ENCODE results near the gene FLNC. TPM values are rescaled to one million over a fixed set of nuclear protein-coding genes. Genes with fewer than 3 reads are reported as not detected.

Gene FLNC
- total RNA-seq, 1 donor from 2014 or later: 241 TPM

DNA sequence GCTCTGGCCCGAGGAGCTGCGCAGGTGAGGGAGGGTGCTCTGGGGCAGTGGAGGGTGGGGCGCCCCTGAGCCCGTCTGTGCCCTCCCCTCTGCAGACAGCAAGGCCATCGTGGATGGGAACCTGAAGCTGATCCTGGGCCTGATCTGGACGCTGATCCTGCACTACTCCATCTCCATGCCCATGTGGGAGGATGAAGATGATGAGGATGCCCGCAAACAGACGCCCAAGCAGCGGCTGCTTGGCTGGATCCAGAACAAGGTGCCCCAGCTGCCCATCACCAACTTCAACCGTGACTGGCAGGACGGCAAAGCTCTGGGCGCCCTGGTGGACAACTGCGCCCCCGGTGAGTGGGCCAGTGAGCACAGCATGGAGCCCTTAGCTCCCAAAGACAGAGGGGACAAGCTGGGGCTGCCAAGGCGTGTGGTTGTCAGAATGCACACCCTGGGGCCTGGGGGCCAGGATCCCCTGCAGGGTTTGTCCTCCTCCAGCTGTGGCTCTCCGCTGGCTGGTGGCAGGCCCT is 5.1 kb downstream of the FLNC start:
- TF ChIP-seq CTCF (IDR thresholded peaks at IDR 0.05; ENCODE audit: partially characterized antibody, unreplicated experiment): no peak
- DNase-seq: no peak
- peaks cover 17% of the 10 kb centered on the region for H3K27me3 Mint-ChIP-seq (ENCODE audit: unreplicated experiment)
- H3K4me3 Mint-ChIP-seq (ENCODE audit: unreplicated experiment): no peak overlapping the region
- H3K4me1 Mint-ChIP-seq (ENCODE audit: low read depth, unreplicated experiment): peaks cover 9% of the 10 kb centered on the region
- H3K27ac Mint-ChIP-seq (ENCODE audit: unreplicated experiment): no peak overlapping the region
- peaks cover 14% of the 10 kb centered on the region for H3K9me3 Mint-ChIP-seq (ENCODE audit: unreplicated experiment)
- peaks cover 10% of the 10 kb centered on the region for H3K36me3 Mint-ChIP-seq (ENCODE audit: unreplicated experiment)

DNA sequence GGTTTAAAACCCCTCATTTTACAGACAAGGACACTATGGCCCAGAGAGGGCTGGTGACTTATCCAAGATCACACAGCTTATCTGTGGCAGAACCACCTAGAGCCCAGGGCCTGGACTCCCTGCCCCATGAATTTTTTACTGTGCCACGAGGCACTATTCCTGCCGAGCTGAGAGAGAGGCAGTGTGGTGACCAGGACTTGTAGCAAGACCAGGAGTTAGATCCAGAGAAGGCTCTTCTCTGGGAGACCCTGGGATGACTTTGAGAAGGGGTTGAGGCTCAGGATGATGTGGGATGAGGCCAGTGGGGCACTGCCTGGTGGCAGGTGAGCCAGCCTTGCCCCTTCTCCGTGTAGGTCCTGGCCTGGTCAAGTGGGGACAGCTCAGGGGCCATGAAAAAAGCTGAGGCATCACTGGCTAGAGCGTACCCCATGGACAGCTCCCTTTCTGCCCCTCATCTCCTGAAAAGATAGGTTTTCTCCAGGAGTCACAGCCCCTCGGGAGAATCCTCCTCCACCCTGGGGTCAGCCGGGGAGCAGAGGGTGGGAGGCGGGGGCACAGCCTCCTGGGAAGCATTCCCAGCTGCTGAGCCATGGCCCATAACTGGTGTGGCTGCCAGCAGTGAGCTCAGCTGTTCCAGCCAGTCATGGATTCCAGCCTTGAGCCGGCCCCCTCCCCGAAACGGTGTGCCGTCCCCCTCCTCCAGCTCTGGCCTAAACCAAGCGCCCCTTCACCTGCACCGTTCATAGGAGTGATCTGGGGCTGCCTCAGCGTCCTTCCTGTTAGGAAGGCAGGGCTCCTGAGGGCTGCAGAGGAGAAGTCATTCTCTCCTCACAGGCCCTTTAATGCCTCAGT is 5.8 kb downstream of the FLNC start:
- peaks cover 10% of the 10 kb centered on the region for H3K36me3 Mint-ChIP-seq (ENCODE audit: unreplicated experiment)
- peaks cover 14% of the 10 kb centered on the region for H3K9me3 Mint-ChIP-seq (ENCODE audit: unreplicated experiment)
- no peak for DNase-seq
- H3K4me3 Mint-ChIP-seq (ENCODE audit: unreplicated experiment): no peak overlapping the region
- no peak overlapping the region for H3K27ac Mint-ChIP-seq (ENCODE audit: unreplicated experiment)
- peaks cover 9% of the 10 kb centered on the region for H3K4me1 Mint-ChIP-seq (ENCODE audit: low read depth, unreplicated experiment)
- TF ChIP-seq CTCF (IDR thresholded peaks at IDR 0.05; ENCODE audit: partially characterized antibody, unreplicated experiment): no peak
- H3K27me3 Mint-ChIP-seq (ENCODE audit: unreplicated experiment): peaks cover 17% of the 10 kb centered on the region

GRCh38 chr7:128836729-128837348 is 6.6 kb downstream of the FLNC start:
- Mint-ChIP-seq H3K36me3 (ENCODE audit: unreplicated experiment) (peaks cover 10% of the 10 kb centered on the region), H3K4me3 (ENCODE audit: unreplicated experiment) (no peak overlapping the region), H3K27ac (ENCODE audit: unreplicated experiment) (no peak overlapping the region), H3K9me3 (ENCODE audit: unreplicated experiment) (peaks cover 12% of the 10 kb centered on the region), H3K4me1 (ENCODE audit: low read depth, unreplicated experiment) (peaks cover 9% of the 10 kb centered on the region), H3K27me3 (ENCODE audit: unreplicated experiment) (peaks cover 15% of the 10 kb centered on the region)
- no peak for TF ChIP-seq CTCF (IDR thresholded peaks at IDR 0.05; ENCODE audit: partially characterized antibody, unreplicated experiment)
- no peak for DNase-seq

DNA sequence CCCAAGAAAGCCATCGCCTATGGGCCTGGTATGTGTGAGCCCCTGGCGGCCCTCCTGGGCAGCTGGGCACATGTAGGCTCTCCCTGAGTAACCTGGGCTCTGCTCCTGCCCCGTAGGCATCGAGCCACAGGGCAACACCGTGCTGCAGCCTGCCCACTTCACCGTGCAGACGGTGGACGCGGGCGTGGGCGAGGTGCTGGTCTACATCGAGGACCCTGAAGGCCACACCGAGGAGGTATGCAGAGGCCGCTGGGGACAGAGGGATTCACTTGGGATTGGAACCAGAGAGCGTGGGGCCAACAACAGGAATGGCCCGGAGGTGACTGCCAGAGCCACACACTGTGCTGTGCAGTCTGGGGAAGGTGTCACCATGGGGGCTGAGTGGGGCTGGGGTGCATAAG is 7.3 kb downstream of the FLNC start:
- H3K4me1 Mint-ChIP-seq (ENCODE audit: low read depth, unreplicated experiment): peaks cover 9% of the 10 kb centered on the region
- no peak for DNase-seq
- H3K36me3 Mint-ChIP-seq (ENCODE audit: unreplicated experiment): peaks cover 10% of the 10 kb centered on the region
- no peak overlapping the region for H3K4me3 Mint-ChIP-seq (ENCODE audit: unreplicated experiment)
- peaks cover 13% of the 10 kb centered on the region for H3K9me3 Mint-ChIP-seq (ENCODE audit: unreplicated experiment)
- no peak for TF ChIP-seq CTCF (IDR thresholded peaks at IDR 0.05; ENCODE audit: partially characterized antibody, unreplicated experiment)
- H3K27me3 Mint-ChIP-seq (ENCODE audit: unreplicated experiment): peaks cover 14% of the 10 kb centered on the region
- no peak overlapping the region for H3K27ac Mint-ChIP-seq (ENCODE audit: unreplicated experiment)

All from glutamatergic neuron (in vitro differentiated cells).